Right atrium auricular region (tissue), 2 donors: Measurements from ENCODE around the gene MX1. TPM values are rescaled to one million over a fixed set of nuclear protein-coding genes. Genes with fewer than 3 reads are reported as not detected.

Experiments used
- DNase-seq: peaks from one replicate; pipeline ENCODE4 v3.0.0-alpha.2; 2019; ENCODE audit warnings: low spot score
- H3K27ac ChIP-seq, 2 donors: fragments of 200-600 bp; sonication (generic); 1 replicate in 1 of 2; 2 replicates in 1 of 2; pipeline ENCODE4 v1.5.1; 2016 to 2019
- H3K27me3 ChIP-seq, 2 donors: fragments of 200-600 bp; sonication (generic); one replicate each; pipeline versions ENCODE4 v1.5.1 to v1.6.0; 2017 to 2019
- H3K36me3 ChIP-seq: fragments of 200-600 bp; sonication (generic); one replicate; pipeline ENCODE4 v1.5.1; 2016
- H3K4me1 ChIP-seq, 2 donors: fragments of 200-600 bp; sonication (generic); one replicate each; pipeline versions ENCODE4 v1.5.1 to v1.6.0; 2017 to 2019
- H3K4me3 ChIP-seq, 2 donors: fragments of 200-600 bp; sonication (generic); 1 replicate in 1 of 2; 2 replicates in 1 of 2; pipeline ENCODE4 v1.5.1; 2017 to 2019; ENCODE audit warnings: mild to moderate bottlenecking in 1 of 2, moderate library complexity in 1 of 2
- H3K9me3 ChIP-seq, 2 donors: fragments of 200-600 bp; sonication (generic); one replicate each; pipeline ENCODE4 v1.5.1; 2019
- total RNA-seq, 2 donors: library from RNA; depleted of rRNA; stranded (reverse); fragments of >200 nt; gene quantifications; one replicate each; pipeline ENCODE4 v1.1.0, GENCODE V29; 2016
- TF ChIP-seq, protein P1 (sequence below), 2 donors: fragments of 200-600 bp; sonication (generic); IDR thresholded peaks; one replicate each; pipeline ENCODE4 v1.5.1; 2019; ENCODE audit warnings: antibody characterized with exemption in 2 of 2

MX1 gene
- total RNA-seq, 2 donors from 2014 or later = 6.9 to 8.5 TPM

DNA sequence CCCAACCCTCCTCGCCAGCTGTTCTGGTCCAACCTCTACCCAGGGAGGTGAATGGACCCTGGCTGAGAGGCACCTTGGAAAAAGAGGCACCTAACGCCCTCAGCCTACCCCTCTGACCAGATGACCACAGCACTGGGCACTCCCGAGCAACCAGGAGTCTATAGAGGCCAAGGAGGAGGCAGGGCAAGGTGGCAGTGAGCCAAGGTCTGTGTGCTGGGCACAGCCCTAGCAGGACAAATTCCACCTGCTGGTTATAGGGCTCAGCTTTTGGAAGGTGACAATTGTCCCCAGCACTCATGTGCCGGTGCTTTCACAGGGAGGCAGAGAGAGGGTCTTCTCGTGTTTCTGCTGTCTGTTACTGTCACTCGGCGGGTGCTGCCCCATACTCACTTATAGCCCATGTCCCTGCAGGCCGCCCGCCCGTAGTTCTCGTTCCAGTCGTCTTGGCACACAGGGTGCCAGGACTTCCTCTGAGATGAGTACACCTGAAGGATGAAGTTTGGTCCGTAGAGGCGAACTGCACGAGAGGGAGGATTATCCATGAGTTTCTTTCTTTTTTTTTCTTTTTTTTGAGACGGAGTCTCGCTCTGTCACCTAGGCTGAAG, 54.1 kb downstream of the MX1 start:
- Histone ChIP-seq H3K4me1 (no peaks in the 10 kb centered on the region), H3K27ac (no peak overlapping the region), H3K36me3 (no peaks in the 10 kb centered on the region), H3K27me3 (no peaks in the 10 kb centered on the region), H3K4me3 (no peak overlapping the region), H3K9me3 (no peaks in the 10 kb centered on the region)
- TF ChIP-seq, protein P1, sequence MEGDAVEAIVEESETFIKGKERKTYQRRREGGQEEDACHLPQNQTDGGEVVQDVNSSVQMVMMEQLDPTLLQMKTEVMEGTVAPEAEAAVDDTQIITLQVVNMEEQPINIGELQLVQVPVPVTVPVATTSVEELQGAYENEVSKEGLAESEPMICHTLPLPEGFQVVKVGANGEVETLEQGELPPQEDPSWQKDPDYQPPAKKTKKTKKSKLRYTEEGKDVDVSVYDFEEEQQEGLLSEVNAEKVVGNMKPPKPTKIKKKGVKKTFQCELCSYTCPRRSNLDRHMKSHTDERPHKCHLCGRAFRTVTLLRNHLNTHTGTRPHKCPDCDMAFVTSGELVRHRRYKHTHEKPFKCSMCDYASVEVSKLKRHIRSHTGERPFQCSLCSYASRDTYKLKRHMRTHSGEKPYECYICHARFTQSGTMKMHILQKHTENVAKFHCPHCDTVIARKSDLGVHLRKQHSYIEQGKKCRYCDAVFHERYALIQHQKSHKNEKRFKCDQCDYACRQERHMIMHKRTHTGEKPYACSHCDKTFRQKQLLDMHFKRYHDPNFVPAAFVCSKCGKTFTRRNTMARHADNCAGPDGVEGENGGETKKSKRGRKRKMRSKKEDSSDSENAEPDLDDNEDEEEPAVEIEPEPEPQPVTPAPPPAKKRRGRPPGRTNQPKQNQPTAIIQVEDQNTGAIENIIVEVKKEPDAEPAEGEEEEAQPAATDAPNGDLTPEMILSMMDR (IDR thresholded peaks at IDR 0.05) = no peak
- DNase-seq = no peak

DNA sequence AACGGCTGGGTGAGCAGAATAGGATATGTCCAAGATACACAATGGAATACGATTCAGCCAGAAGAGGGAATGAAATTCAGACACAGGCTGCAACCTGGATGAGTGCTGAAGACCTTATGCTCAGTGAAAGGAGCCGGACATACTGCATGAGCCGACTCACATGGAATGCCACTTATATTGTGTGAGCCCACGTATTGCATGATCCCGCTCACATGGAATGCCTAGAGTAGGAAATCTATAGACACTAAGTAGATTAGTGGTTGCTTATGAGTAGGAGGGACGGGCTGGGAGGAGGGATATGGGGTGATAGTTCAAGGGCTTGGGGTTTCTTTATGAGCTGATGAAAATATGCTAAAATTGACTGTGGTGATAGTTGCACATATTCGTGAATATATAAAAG, 55.2 kb downstream of the MX1 start:
- Histone ChIP-seq H3K4me3 (no peak overlapping the region), H3K27ac (no peak overlapping the region), H3K9me3 (no peaks in the 10 kb centered on the region), H3K4me1 (no peaks in the 10 kb centered on the region), H3K27me3 (no peaks in the 10 kb centered on the region), H3K36me3 (no peaks in the 10 kb centered on the region)
- no peak for DNase-seq
- TF ChIP-seq, protein P1 (IDR thresholded peaks at IDR 0.05) = no peak

DNA sequence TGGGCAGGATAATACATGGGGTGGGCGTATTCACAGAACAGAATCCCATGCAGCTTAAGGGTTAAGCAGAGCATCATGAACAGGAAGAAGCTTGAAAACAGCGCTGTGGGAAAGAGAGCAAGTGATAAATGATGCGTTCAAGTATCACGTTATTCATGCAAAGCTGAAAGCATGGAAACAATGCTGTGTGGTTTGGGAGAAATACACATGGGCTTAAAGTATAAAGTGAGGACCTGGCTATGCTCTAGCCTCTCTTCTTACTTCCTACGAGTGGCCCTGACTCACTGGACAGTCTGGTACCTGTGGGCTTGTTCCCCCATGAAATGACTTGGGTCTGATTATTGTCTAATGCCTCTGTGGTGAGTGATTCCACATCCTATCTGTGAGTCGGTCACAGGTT, 56.3 kb downstream of the MX1 start:
- Histone ChIP-seq H3K27me3 (no peaks in the 10 kb centered on the region), H3K9me3 (no peaks in the 10 kb centered on the region), H3K36me3 (no peaks in the 10 kb centered on the region), H3K4me3 (no peak overlapping the region), H3K27ac (no peak overlapping the region), H3K4me1 (no peaks in the 10 kb centered on the region)
- TF ChIP-seq, protein P1 (IDR thresholded peaks at IDR 0.05) = no peak
- DNase-seq = no peak

DNA sequence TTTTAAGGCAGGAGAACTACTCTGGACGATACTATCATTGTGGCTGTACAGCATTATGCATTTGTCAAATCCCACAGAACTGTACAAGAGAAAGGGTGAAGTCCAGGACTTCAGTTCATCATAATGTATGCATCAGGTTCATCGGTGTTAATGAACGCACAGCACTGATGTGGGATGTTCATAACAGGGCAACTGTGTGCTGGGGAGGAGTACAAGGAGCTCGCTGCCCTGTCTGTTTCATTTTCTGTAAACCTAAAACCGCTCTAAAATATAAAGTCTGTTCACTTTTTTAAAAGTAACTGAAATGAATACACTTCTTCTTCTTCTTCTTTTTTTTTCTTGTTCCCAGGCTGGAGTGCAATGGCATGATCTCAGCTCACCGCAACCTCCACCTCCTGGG, 56.9 kb downstream of the MX1 start:
- no peak overlapping the region for H3K4me3 ChIP-seq
- no peak for DNase-seq
- H3K4me1 ChIP-seq = no peaks in the 10 kb centered on the region
- H3K27ac ChIP-seq = no peak overlapping the region
- TF ChIP-seq, protein P1 (IDR thresholded peaks at IDR 0.05) = no peak
- no peaks in the 10 kb centered on the region for H3K27me3 ChIP-seq
- no peaks in the 10 kb centered on the region for H3K9me3 ChIP-seq
- H3K36me3 ChIP-seq = no peaks in the 10 kb centered on the region

DNA sequence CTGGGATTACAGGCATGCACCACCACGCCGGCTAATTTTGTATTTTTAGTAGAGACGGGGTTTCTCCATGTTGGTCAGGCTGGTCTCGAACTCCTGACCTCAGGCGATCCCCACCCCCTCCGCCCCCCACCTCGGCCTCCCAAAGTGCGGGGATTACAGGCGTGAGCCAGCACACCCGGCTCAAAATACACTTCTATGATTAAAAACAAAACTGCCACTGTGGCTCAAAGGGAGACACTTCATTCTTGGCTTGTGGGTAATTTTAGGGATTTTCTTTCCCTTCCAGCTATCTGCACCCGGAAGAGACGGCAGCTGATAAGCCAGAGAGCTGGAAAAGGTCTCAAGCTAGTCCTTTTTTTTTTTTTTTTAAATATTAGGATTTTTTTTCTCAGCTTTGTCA, 57.4 kb downstream of the MX1 start:
- TF ChIP-seq, protein P1 (IDR thresholded peaks at IDR 0.05) = no peak
- DNase-seq = no peak
- H3K4me1 ChIP-seq = no peaks in the 10 kb centered on the region
- H3K9me3 ChIP-seq = no peaks in the 10 kb centered on the region
- H3K27ac ChIP-seq = no peak overlapping the region
- H3K4me3 ChIP-seq = no peak overlapping the region
- H3K36me3 ChIP-seq = no peaks in the 10 kb centered on the region
- no peaks in the 10 kb centered on the region for H3K27me3 ChIP-seq

DNA sequence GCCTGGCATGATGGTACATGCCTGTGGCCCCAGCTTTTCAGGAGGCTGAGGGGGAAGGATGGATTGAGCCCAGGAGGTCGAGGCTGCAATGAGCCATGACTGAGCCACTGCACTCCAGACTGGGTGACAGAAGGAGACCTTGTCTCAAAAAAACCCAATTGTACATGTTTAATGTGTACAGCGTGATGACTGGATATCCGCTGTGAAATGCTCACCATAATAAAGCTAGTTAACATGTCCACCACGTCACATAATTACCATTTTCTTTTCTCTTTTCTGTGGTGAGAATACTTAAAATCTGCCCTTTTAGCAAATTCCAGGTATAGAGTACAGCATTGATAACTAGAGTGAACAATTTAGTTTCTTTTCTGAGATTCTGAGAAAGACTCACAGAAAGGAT, 57.9 kb downstream of the MX1 start:
- TF ChIP-seq, protein P1 (IDR thresholded peaks at IDR 0.05) = no peak
- no peaks in the 10 kb centered on the region for H3K27me3 ChIP-seq

More for the DNA sequence above, 57.9 kb downstream of the MX1 start:
- Histone ChIP-seq H3K4me1 (no peaks in the 10 kb centered on the region), H3K27ac (no peak overlapping the region), H3K4me3 (no peak overlapping the region), H3K36me3 (no peaks in the 10 kb centered on the region), H3K9me3 (no peaks in the 10 kb centered on the region)
- DNase-seq = no peak
